NCI-H774 (cell line): ENCODE data around the gene ERN2.

Experiments
- DNase-seq: peaks from one replicate; lab custom pipeline; 2025; lab: John Stamatoyannopoulos, UW

Gene ERN2

DNA sequence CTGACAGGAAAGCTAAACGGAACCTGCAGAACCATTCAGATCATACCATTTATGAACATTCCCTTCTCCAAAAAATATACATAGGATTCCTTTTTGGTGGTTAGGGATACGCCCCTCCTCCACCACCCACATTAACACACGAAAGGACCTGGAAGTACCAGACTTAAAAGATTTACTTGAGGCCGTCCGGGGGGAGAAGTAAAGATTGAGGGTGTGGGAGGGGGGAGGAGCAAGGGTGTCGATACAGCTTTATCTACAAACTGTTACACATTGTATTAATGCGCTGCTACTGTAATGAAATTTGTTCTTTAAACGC, 72.4 kb downstream of the ERN2 start:
- DNase-seq: no peak
